Heart left ventricle (tissue), 13 donors: ENCODE measurements around the gene GLYR1.

ENCODE experiments used
- CTCF ChIP-seq, 12 donors: fragments of 200-600 bp; sonication (generic) in 4 of 12; IDR thresholded peaks; one replicate each; pipeline versions ENCODE4 v1.5.0 to v1.8.0; 2018 to 2022; ENCODE audit warnings: antibody characterized with exemption in 12 of 12, mild to moderate bottlenecking in 5 of 12
- POLR2A ChIP-seq, 2 donors: fragments of 450-650 bp; IDR thresholded peaks; one replicate each; pipeline ENCODE4 v1.6.1; 2017; ENCODE audit warnings: antibody characterized with exemption in 2 of 2, mild to moderate bottlenecking in 2 of 2, moderate library complexity in 2 of 2
- donor health status: ischemic (EF 13 %, LVEDD 7.1; RV severe dilation, severe dysfunction).
- donor health status: DM: no; HTN: yes; CAD: no.
- donor health status: DM: no; HTN: no; CAD: no.
- donor health status: ischemic (EF 25% LVEDD 6.9; RV normal size, moderate dysfunction).
- donor health status: ischemic (EF 25% LVEDD 5.7; RV mildly dilated, moderate dysfunction).
- donor health status: ischemic (EF 35%, LVEDD 5.7; RV mildly dilated, moderate dysfunction).
- donor health status: nonischemic (EF 11% LVEDD 7.7; RV severe dilation, severe dysfunction).
- donor health status: DM: yes; HTN: yes; CAD: no.
- donor health status: PGD.
- donor health status: ischemic (EF 29% LVEDD 5.4; RV normal size, mild dysfunction).
- donor health status: nonischemic (EF 23%, LVEDD 6.1; RV moderate dilation, normal function).

GRCh38 chr16:4864728-4865127 is 17.6 kb upstream of the GLYR1 start:
- no peak for TF ChIP-seq CTCF (IDR thresholded peaks at IDR 0.05)
- TF ChIP-seq POLR2A (IDR thresholded peaks at IDR 0.05) = no peak
